DND-41 (cell line): Measurements from ENCODE around the gene ABHD5.

Experiments used
- ATAC-seq: fragments of 200-7000 bp; cut with Tn5 transposase; 3 replicates; pipeline ENCODE4 v1.9.1; 2021; ENCODE audit warnings: low read depth; ENCODE audit not compliant: insufficient read depth
- DNase-seq: peaks from one replicate; pipeline ENCODE4 v3.0.0-alpha.2; 2020
- H2AFZ ChIP-seq: 2 replicates; pipeline ENCODE4 v1.6.0; 2012; ENCODE audit warnings: low read depth, low read length
- H3K27ac ChIP-seq: 2 replicates; pipeline ENCODE4 v1.5.1; 2012; ENCODE audit warnings: low read length, inconsistent platforms
- H3K27me3 ChIP-seq: fragments of 200-600 bp; sonication (generic); 2 replicates; pipeline ENCODE4 v1.6.0; 2012; ENCODE audit warnings: low read length, mild to moderate bottlenecking, inconsistent platforms; ENCODE audit not compliant: insufficient read depth, poor library complexity
- H3K36me3 ChIP-seq: 2 replicates; pipeline ENCODE4 v1.5.1; 2012; ENCODE audit warnings: low read length, inconsistent platforms; ENCODE audit not compliant: insufficient read depth
- H3K4me1 ChIP-seq: 2 replicates; pipeline ENCODE4 v1.5.1; 2012; ENCODE audit warnings: mild to moderate bottlenecking, low read length; ENCODE audit not compliant: insufficient read depth
- H3K4me2 ChIP-seq: 2 replicates; pipeline ENCODE4 v1.6.0; 2012; ENCODE audit warnings: mild to moderate bottlenecking, moderate library complexity, low read length, inconsistent platforms; ENCODE audit not compliant: insufficient read depth
- H3K4me3 ChIP-seq, 2 experiments: fragments of 200-600 bp in 1 of 2; shearing (Covaris generic) in 1 of 2; 2 replicates each; pipeline ENCODE4 v1.5.1; 2012 to 2016; ENCODE audit warnings: inconsistent platforms in 2 of 2, low read length in 2 of 2, mild to moderate bottlenecking in 2 of 2, low read depth in 1 of 2, moderate library complexity in 1 of 2
- H3K79me2 ChIP-seq: 2 replicates; pipeline ENCODE4 v1.6.0; 2012; ENCODE audit warnings: low read length, inconsistent platforms; ENCODE audit not compliant: insufficient read depth
- H3K9ac ChIP-seq: 2 replicates; pipeline ENCODE4 v1.6.0; 2012; ENCODE audit warnings: low read depth, mild to moderate bottlenecking, inconsistent platforms, low read length, moderate library complexity
- H3K9me3 ChIP-seq: 2 replicates; pipeline ENCODE4 v1.5.1; 2012; ENCODE audit warnings: low read length, moderate library complexity, mild to moderate bottlenecking, inconsistent platforms; ENCODE audit not compliant: insufficient read depth, severe bottlenecking
- H4K20me1 ChIP-seq: 2 replicates; pipeline ENCODE4 v1.6.0; 2012; ENCODE audit warnings: low read length; ENCODE audit not compliant: insufficient read depth
- EZH2 ChIP-seq: IDR thresholded peaks from 3 replicates; pipeline ENCODE4 v1.6.1; 2012; ENCODE audit warnings: borderline replicate concordance, low read depth, mild to moderate bottlenecking, moderate library complexity, low read length, inconsistent platforms; ENCODE audit not compliant: severe bottlenecking
- TF ChIP-seq, protein P1 (sequence below): IDR thresholded peaks from 2 replicates; pipeline ENCODE4 v1.5.1; 2012; ENCODE audit warnings: borderline replicate concordance, low read length, moderate library complexity, mild to moderate bottlenecking; ENCODE audit not compliant: poor library complexity, severe bottlenecking; ENCODE audit errors: extremely low read depth

The ABHD5 gene

DNA sequence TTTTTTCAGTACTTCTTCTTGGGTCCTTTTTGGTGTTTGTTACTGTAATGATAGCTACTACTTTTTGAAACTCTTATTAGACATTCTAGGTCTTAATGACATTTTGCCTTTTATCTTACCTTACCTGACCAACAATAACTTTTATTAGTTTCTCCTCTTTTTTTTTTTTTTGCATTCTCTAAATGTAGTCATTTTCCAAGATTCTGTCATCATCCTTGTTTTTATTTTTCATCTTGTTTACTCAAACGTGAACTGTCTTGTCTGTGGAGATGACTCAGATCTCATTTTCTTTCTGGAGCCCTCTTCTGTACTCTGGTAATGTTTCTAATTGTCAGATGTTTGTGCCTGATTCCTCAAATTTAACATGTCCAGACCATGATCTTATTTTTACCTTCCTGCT, 2.9 kb downstream of the ABHD5 start:
- peaks cover 29% of the 10 kb centered on the region for H3K4me1 ChIP-seq

DNA sequence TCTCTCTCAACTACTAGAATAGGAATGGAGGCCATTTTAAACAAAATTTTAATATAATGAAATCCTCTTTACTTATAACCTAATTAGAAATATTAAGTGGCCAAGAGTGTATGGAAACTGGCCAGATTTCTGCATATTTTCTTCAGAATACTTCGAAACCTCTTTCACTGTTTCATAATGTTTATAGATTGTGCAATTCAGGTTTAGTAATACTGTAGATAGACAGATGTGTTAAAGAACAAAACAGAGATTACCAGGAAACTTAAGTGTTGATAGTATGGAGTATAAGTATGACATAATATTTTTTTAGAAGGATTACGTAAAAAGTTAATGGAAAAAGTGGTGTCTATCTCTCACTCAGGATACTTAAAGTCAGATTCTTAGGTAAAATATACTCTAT, 4.7 kb downstream of the ABHD5 start:
- no peak overlapping the region for H3K9ac ChIP-seq
- no peak overlapping the region for H3K4me2 ChIP-seq
- no peaks in the 10 kb centered on the region for H3K9me3 ChIP-seq
- H4K20me1 ChIP-seq, result peaks cover 4% of the 10 kb centered on the region; the same call in 1 of the 2 replicates
- no peak overlapping the region for H3K27ac ChIP-seq
- no peak overlapping the region for H2AFZ ChIP-seq
- no peak overlapping the region for H3K4me3 ChIP-seq
- peaks cover 61% of the 10 kb centered on the region for H3K79me2 ChIP-seq
- ATAC-seq (no peak), DNase-seq (no peak)
- peaks cover 21% of the 10 kb centered on the region for H3K4me1 ChIP-seq
- no peaks in the 10 kb centered on the region for H3K27me3 ChIP-seq
- peaks cover 6% of the 10 kb centered on the region for H3K36me3 ChIP-seq
- no peak for TF ChIP-seq EZH2
- TF ChIP-seq, protein P1, sequence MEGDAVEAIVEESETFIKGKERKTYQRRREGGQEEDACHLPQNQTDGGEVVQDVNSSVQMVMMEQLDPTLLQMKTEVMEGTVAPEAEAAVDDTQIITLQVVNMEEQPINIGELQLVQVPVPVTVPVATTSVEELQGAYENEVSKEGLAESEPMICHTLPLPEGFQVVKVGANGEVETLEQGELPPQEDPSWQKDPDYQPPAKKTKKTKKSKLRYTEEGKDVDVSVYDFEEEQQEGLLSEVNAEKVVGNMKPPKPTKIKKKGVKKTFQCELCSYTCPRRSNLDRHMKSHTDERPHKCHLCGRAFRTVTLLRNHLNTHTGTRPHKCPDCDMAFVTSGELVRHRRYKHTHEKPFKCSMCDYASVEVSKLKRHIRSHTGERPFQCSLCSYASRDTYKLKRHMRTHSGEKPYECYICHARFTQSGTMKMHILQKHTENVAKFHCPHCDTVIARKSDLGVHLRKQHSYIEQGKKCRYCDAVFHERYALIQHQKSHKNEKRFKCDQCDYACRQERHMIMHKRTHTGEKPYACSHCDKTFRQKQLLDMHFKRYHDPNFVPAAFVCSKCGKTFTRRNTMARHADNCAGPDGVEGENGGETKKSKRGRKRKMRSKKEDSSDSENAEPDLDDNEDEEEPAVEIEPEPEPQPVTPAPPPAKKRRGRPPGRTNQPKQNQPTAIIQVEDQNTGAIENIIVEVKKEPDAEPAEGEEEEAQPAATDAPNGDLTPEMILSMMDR, result no peak

More for the DNA sequence above, 2.9 kb downstream of the ABHD5 start:
- H3K27ac ChIP-seq, result no peak overlapping the region
- peaks cover 4% of the 10 kb centered on the region; the same call in 1 of the 2 replicates for H4K20me1 ChIP-seq
- no peak overlapping the region for H3K4me3 ChIP-seq
- no peaks in the 10 kb centered on the region for H3K27me3 ChIP-seq
- TF ChIP-seq, protein P1, result no peak
- no peak for TF ChIP-seq EZH2
- no peak for ATAC-seq
- no peaks in the 10 kb centered on the region for H3K9me3 ChIP-seq
- H2AFZ ChIP-seq, result no peak overlapping the region
- H3K9ac ChIP-seq, result no peak overlapping the region
- H3K36me3 ChIP-seq, result no peaks in the 10 kb centered on the region; the same call in 1 of the 2 replicates
- H3K4me2 ChIP-seq, result peak overlapping the region; percentile 95; the same call in 1 of the 2 replicates
- no peak for DNase-seq
- peaks cover 56% of the 10 kb centered on the region for H3K79me2 ChIP-seq

DNA sequence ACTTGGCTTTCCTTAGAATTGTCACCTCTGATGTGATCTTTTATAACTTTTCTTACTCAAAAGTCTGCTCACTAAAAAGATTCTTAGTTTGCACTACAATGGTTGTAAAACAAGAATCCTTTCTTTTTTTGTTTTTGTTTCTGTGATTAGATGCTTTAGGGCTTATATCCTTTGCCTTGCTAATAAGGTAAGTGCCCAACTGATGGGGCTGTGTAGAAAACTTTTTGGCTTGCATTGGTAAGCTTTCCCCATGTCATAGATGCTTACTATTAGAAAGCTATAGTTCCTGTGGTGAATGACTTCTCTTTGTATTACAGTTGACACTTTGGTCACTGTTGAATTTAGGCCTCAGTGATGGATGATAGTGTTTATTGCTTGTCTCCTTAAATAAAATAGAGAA, 5.1 kb downstream of the ABHD5 start:
- H3K4me1 ChIP-seq, result peaks cover 19% of the 10 kb centered on the region
- peaks cover 6% of the 10 kb centered on the region for H3K36me3 ChIP-seq
- H3K27me3 ChIP-seq, result no peaks in the 10 kb centered on the region
- no peak overlapping the region for H3K4me3 ChIP-seq
- no peak overlapping the region for H3K4me2 ChIP-seq
- TF ChIP-seq, protein P1, result no peak
- no peak for TF ChIP-seq EZH2
- no peak overlapping the region for H3K27ac ChIP-seq
- ATAC-seq (no peak), DNase-seq (no peak)
- no peaks in the 10 kb centered on the region for H3K9me3 ChIP-seq
- H2AFZ ChIP-seq, result no peak overlapping the region
- H4K20me1 ChIP-seq, result peaks cover 4% of the 10 kb centered on the region; the same call in 1 of the 2 replicates
- H3K9ac ChIP-seq, result no peak overlapping the region
- H3K79me2 ChIP-seq, result peaks cover 61% of the 10 kb centered on the region

DNA sequence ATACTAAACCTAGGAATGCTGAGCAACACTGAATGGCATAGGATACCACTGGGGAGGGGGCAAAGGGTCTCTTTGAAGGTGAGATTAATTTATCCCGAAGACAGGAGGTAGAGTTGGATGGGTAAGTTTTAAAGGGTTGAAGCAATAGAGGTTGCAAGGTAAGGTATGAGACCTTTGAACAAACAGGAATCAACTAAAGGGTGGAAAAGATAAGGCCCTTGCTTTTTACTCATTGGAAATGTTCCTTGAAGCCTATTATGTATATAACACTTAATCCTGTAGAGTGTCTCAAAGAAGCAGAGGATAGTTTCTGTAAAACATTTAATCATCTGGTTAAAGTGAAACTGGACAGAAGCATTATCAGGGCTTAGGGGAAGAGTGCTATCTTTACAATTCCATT, 5.7 kb downstream of the ABHD5 start:
- peaks cover 19% of the 10 kb centered on the region for H3K4me1 ChIP-seq
- ATAC-seq, result no peak

More for the DNA sequence above, 5.7 kb downstream of the ABHD5 start:
- Histone ChIP-seq H3K27ac (no peak overlapping the region), H3K79me2 (peaks cover 56% of the 10 kb centered on the region), H3K27me3 (no peaks in the 10 kb centered on the region), H3K9ac (no peak overlapping the region), H2AFZ (no peak overlapping the region), H3K4me3 (no peak overlapping the region), H3K4me2 (no peak overlapping the region), H3K36me3 (peaks cover 7% of the 10 kb centered on the region; the same call in 1 of the 2 replicates), H3K9me3 (no peaks in the 10 kb centered on the region), H4K20me1 (peaks cover 4% of the 10 kb centered on the region; the same call in 1 of the 2 replicates)
- no peak for DNase-seq
- TF ChIP-seq, protein P1, result no peak
- TF ChIP-seq EZH2, result no peak
